ENCODE data around the gene ENTREP3.

DNA sequence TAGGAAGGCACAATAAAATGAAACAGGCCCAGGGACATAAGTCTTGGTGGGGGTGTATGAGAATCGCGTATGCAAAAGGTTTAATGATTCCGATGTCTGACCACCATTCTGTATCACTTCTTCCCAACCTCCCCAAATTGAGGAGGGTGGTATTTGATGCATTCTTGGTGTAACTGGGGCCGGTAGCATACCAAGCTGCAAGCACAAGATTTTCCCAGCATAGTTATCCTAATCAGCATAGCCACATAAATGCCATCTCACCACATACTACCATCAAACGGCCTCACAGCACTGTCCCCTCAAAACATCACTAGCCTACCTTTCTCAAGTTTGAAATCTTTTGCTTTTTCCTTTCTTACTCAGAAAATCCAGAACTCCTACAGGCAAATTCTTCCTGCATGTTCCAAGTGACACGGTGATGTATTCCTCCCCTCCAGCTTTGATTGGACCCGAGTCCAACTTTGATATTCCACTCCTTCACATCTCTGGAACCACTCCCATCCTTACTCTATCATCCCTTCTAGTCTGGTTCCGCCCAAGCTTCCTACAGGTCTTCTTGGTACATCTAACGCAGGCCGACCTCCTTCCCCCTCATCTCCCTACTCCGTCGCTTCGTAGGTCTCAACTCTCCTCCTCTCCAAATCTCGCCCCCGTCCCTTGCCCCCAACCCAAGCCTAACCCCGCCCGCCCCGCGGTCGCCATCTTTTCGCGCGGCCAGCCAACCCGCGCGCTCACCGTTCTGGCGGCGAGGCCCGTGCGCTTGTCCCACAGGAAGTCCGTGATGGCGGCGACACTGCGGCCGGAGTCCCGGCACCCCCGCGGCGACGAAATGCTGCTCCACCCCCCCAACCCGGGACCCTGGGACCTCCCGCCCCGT lies 17.4 kb upstream of the ENTREP3 start:
- TF ChIP-seq, protein P1, sequence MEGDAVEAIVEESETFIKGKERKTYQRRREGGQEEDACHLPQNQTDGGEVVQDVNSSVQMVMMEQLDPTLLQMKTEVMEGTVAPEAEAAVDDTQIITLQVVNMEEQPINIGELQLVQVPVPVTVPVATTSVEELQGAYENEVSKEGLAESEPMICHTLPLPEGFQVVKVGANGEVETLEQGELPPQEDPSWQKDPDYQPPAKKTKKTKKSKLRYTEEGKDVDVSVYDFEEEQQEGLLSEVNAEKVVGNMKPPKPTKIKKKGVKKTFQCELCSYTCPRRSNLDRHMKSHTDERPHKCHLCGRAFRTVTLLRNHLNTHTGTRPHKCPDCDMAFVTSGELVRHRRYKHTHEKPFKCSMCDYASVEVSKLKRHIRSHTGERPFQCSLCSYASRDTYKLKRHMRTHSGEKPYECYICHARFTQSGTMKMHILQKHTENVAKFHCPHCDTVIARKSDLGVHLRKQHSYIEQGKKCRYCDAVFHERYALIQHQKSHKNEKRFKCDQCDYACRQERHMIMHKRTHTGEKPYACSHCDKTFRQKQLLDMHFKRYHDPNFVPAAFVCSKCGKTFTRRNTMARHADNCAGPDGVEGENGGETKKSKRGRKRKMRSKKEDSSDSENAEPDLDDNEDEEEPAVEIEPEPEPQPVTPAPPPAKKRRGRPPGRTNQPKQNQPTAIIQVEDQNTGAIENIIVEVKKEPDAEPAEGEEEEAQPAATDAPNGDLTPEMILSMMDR (IDR thresholded peaks at IDR 0.05) = no peak
- TF ChIP-seq POLR2A (IDR thresholded peaks at IDR 0.05) = no peak
- no peak for TF ChIP-seq EP300 (IDR thresholded peaks at IDR 0.05)

Data from ovary (tissue), 3 donors.